Neural crest cell (in vitro differentiated cells): Measurements from ENCODE around the gene CLIC5. TPM values are rescaled to one million over a fixed set of nuclear protein-coding genes. Genes with fewer than 3 reads are reported as not detected.

ENCODE experiments used
- DNase-seq: peaks from one replicate; pipeline ENCODE4 v3.0.0; 2021; ENCODE audit warnings: low read depth, mixed read lengths, low spot score
- H3K27ac Mint-ChIP-seq: one replicate; pipeline ENCODE4 v1.8.0; 2021; ENCODE audit warnings: mild to moderate bottlenecking, mixed read lengths; ENCODE audit not compliant: unreplicated experiment
- H3K27me3 Mint-ChIP-seq: 2 replicates; pipeline ENCODE4 v1.8.0; 2021; ENCODE audit warnings: low read depth, mild to moderate bottlenecking, mixed read lengths
- H3K36me3 Mint-ChIP-seq: 2 replicates; pipeline ENCODE4 v1.8.0; 2021; ENCODE audit warnings: low read depth, mild to moderate bottlenecking, mixed read lengths
- H3K4me1 Mint-ChIP-seq: 2 replicates; pipeline ENCODE4 v1.8.0; 2021; ENCODE audit warnings: mixed read lengths
- H3K4me3 Mint-ChIP-seq: one replicate; pipeline ENCODE4 v1.8.0; 2021; ENCODE audit warnings: mild to moderate bottlenecking, mixed read lengths
- H3K9me3 Mint-ChIP-seq: 2 replicates; pipeline ENCODE4 v1.8.0; 2021; ENCODE audit warnings: mixed read lengths
- total RNA-seq: library from RNA; stranded (reverse); gene quantifications from 2 replicates; pipeline ENCODE4 v1.2.1, GENCODE V29; 2021
- TF ChIP-seq, protein P1 (sequence below): fragments of 200-600 bp; sonication (generic); conservative IDR thresholded peaks from 2 replicates; pipeline ENCODE4 v1.5.0; 2021; ENCODE audit warnings: antibody characterized with exemption, mild to moderate bottlenecking

The CLIC5 gene
- total RNA-seq, 1 donor from 2014 or later, result not detected

DNA sequence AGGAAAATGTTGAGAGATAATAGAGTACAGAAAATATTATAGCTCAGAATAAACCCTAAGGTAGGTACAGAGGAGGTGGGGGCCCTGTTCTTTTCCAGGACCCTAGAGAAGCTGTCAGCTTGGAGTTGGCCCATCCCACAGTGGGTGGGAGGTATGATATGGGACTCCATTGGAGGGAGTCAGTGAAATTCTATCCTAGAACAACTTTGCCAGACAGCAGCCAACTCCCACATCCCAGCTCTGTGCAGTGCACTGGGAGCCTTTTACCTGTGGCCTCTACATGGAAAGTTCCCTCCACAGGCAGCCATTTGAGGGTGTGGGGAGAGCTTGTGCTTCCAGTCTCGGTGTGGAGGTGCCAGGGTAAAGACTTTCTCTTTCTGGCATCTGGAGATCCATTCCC is 36.8 kb upstream of the CLIC5 start:
- H3K4me1 Mint-ChIP-seq, result peaks cover 4% of the 10 kb centered on the region
- no peaks in the 10 kb centered on the region for H3K36me3 Mint-ChIP-seq
- peaks cover 6% of the 10 kb centered on the region for H3K9me3 Mint-ChIP-seq
- TF ChIP-seq, protein P1, sequence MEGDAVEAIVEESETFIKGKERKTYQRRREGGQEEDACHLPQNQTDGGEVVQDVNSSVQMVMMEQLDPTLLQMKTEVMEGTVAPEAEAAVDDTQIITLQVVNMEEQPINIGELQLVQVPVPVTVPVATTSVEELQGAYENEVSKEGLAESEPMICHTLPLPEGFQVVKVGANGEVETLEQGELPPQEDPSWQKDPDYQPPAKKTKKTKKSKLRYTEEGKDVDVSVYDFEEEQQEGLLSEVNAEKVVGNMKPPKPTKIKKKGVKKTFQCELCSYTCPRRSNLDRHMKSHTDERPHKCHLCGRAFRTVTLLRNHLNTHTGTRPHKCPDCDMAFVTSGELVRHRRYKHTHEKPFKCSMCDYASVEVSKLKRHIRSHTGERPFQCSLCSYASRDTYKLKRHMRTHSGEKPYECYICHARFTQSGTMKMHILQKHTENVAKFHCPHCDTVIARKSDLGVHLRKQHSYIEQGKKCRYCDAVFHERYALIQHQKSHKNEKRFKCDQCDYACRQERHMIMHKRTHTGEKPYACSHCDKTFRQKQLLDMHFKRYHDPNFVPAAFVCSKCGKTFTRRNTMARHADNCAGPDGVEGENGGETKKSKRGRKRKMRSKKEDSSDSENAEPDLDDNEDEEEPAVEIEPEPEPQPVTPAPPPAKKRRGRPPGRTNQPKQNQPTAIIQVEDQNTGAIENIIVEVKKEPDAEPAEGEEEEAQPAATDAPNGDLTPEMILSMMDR, result no peak
- H3K27me3 Mint-ChIP-seq, result no peaks in the 10 kb centered on the region
- DNase-seq, result no peak
- no peak overlapping the region for H3K27ac Mint-ChIP-seq
- H3K4me3 Mint-ChIP-seq, result no peak overlapping the region

DNA sequence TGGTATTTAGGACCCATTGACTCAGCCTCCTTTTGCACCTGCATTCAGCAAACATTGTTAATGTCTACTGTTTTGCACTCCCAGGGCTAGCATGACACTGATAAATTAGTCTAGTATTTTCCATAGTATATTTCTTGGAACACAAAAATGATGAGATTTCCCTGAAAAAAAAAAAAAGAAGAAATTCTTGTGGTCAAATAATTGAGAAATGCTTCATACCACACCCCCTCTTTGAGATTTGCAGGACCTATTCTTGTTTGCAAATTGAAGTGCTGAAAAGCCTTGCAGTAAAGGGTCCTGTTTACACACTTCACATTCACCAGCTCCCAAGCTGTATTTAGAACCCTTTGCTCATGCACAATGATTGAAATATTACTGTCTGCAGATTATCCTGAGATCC is 36.3 kb upstream of the CLIC5 start:
- peaks cover 3% of the 10 kb centered on the region for H3K9me3 Mint-ChIP-seq
- H3K4me1 Mint-ChIP-seq, result peaks cover 4% of the 10 kb centered on the region
- H3K27me3 Mint-ChIP-seq, result no peaks in the 10 kb centered on the region
- TF ChIP-seq, protein P1, result no peak
- H3K4me3 Mint-ChIP-seq, result no peak overlapping the region
- H3K36me3 Mint-ChIP-seq, result no peaks in the 10 kb centered on the region
- no peak for DNase-seq
- no peak overlapping the region for H3K27ac Mint-ChIP-seq

DNA sequence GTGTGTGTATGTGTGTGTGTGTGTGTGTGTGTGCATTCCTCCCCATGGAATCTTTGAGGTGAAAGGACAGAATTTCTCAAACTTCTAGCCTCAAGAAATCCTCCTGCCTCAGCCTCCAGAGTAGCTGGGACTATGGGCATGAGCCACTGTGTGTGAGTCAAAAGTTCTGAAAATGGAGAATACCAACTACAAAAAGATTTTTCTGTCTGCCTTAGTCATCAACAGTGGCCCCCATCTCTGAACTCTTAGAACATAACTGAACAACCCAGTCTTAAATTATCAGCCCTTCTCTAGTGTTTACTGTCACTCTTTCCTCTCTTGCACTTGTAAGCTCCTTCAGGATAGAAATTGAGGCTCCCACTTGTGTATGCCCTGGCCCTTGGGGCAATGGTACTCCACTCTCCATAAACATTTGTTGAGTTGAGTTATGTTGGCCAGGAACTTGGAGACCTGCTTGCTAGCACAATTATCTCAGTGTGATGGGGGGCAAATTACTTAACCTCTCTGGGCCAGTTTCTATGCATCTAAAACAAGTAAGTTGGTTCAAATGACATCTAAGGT is 35.3 kb upstream of the CLIC5 start:
- Mint-ChIP-seq H3K27me3 (no peaks in the 10 kb centered on the region), H3K4me3 (no peak overlapping the region), H3K36me3 (no peaks in the 10 kb centered on the region), H3K4me1 (peaks cover 4% of the 10 kb centered on the region), H3K9me3 (peaks cover 3% of the 10 kb centered on the region), H3K27ac (no peak overlapping the region)
- TF ChIP-seq, protein P1, result no peak
- DNase-seq, result no peak

DNA sequence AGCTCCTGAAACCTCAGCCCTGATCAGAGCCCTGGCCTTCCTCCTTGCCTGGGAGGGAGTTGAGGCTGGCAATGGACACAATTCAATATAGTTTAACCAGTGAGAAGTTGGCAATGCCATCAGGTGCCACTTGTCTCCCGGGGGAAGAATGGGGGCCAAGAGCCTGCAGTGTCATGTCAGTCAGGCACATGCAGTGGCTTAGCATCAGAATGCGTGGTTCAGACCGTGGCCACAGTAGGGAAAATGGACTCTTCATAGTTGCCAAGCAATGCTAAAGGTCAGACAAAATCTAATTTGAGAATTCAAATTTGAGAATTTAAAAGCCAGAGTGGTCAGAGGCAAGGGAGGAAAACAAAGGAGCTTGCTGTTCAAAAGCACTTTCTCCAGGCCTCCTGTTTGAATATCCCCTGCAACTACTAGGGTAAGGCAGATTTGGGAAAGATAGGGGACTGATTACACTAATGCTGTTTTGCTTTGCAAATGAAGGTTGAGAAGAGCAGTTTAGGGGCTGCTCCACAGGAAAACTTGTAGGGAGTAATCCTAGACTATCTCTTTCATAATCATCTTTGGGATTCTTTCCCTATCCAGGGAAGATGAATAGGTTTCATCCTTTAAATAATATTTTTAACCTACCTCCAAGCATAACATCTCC is 33.1 kb upstream of the CLIC5 start:
- Mint-ChIP-seq H3K4me1 (peaks cover 4% of the 10 kb centered on the region), H3K36me3 (no peaks in the 10 kb centered on the region), H3K27ac (no peak overlapping the region), H3K4me3 (no peak overlapping the region), H3K27me3 (no peaks in the 10 kb centered on the region), H3K9me3 (no peaks in the 10 kb centered on the region)
- TF ChIP-seq, protein P1, result no peak
- no peak for DNase-seq

DNA sequence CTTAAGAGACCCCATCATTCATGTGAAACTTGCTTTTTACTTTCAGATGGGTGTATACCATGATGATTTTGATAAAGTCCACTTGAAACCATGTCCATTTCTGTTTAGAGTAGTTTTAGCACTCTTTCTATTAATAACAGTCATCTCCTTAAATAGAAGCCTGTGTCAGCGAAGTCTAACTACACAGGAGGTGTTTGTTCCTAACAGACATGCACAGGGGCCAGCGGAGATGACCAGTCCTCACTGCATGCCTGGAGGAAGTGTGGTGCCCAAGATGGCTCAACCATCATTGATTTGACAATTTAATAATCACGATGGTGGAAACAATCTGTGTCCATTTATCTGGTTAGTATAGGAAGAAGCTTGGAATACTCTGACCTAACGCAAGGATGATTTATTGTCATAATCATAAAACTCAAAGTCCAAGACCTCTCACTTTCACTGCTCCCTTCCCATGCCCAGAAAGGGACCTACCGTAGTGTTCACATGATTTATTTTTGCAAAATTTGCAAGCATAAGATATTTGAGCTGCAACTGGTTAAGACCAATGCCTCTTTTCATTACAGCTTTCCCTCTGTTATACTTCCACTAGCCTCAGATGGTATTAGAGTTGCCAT is 31.0 kb upstream of the CLIC5 start:
- Mint-ChIP-seq H3K27me3 (no peaks in the 10 kb centered on the region), H3K9me3 (no peaks in the 10 kb centered on the region), H3K36me3 (no peaks in the 10 kb centered on the region), H3K4me3 (no peak overlapping the region), H3K4me1 (peaks cover 4% of the 10 kb centered on the region), H3K27ac (no peak overlapping the region)
- DNase-seq, result no peak
- TF ChIP-seq, protein P1, result no peak
